Esophagus squamous epithelium (tissue), 4 donors: ENCODE measurements around the gene PPP1R14B.

ENCODE experiments used
- CTCF ChIP-seq, 6 experiments: fragments of 450-650 bp in 4 of 6; fragments of 200-600 bp in 2 of 6; sonication (generic) in 2 of 6; IDR thresholded peaks; one replicate each; pipeline ENCODE4 v1.5.1; 2016 to 2019; ENCODE audit warnings: antibody characterized with exemption in 6 of 6, mild to moderate bottlenecking in 4 of 6, moderate library complexity in 4 of 6
- POLR2A ChIP-seq, 4 donors: fragments of 450-650 bp; IDR thresholded peaks; one replicate each; pipeline ENCODE4 v1.6.1; 2017; ENCODE audit warnings: antibody characterized with exemption in 4 of 4, mild to moderate bottlenecking in 4 of 4, moderate library complexity in 3 of 4

GRCh38 chr11:64267207-64267945 lies 20.6 kb upstream of the PPP1R14B start:
- TF ChIP-seq CTCF (IDR thresholded peaks at IDR 0.05) (no peak), POLR2A (IDR thresholded peaks at IDR 0.05) (no peak)
